Activated CD8-positive, alpha-beta memory T cell treated with anti-CD3 and anti-CD28 coated beads, Interleukin-2, amount 50 U/mL, for 24 hours (primary cell): Measurements from ENCODE around the gene MS4A1.
"Not testable (repeated sequence)": the region's sequence is repeated elsewhere in the genome, so short reads cannot be mapped to it uniquely, and the experiment has no call there.

Experiments used
- DNase-seq: peaks from one replicate; pipeline ENCODE4 v3.0.0-alpha.2; 2020; ENCODE audit errors: extremely low read depth

MS4A1 gene

DNA sequence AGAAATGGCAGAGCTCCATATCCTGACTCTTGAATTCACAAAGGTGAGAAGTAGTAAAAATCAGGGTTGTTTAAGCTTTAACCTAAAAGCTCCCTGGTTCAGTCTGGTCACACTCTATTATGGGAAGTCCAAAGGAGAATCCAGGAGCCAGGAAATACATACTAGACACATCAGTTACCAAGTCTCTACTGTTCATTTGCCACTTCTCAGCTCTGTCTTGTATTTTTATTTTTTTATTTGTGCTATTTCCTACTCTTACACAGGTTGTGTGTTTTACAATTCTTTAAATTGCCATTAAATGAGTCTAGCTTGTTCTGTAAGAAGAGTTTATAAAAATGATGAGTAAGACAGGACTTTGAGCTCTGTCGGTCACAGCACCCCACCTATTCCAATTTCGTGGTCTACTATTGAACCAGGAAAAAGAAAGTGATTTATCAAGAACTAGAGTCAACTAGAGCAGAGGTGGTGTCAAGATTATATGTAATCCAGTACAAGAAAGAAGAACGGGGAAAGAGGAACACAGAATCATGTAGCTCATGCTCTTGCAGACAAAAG, 46.7 kb downstream of the MS4A1 start:
- DNase-seq, result no peak

DNA sequence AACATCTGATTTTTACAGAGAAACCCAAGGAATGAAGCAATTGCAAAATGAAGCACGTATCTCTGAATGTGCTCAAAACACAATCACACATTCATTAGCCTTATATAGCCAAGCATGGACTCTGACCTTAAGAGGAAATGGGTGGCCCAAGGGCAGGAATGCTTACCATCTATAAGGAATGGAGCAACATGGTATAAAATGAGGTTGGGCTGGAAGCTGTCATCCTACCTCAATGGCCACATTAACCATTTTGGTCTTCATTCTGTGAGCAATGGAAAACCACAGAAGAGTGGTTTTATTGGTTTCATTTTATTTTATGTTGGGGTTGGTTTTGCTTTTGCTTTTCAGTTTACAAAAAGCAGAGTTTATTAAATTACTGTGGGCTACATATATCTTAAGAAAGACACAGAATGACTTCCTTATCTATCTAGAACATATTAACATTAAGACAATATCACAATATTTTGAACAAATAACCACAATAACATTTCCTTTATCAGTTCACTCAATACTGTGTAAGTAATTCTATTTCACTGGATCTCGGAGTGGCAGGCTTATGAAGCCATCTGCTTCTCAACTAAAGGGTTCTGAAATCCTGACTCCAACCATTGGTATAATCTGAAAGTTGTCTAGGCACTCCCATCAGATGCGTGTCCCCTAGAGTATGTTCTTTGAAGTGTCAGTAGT, 48.7 kb downstream of the MS4A1 start:
- no peak for DNase-seq

DNA sequence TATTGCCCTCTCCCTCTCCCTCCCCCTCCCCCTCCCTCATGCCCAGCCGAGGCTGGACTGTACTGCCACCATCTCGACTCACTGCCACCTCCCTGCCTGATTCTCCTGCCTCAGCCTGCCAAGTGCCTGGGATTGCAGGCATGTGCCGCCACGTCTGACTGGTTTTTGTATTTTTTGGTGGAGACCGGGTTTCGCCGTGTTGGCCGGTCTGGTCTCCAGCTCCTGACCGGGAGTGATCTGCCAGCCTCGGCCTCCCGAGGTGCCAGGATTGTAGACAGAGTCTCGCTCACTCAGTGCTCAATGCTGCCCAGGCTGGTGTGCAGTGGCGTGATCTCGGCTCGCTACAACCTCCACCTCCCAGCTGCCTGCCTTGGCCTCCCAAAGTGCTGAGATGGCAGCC, 54.0 kb downstream of the MS4A1 start:
- DNase-seq, result not testable (repeated sequence)

DNA sequence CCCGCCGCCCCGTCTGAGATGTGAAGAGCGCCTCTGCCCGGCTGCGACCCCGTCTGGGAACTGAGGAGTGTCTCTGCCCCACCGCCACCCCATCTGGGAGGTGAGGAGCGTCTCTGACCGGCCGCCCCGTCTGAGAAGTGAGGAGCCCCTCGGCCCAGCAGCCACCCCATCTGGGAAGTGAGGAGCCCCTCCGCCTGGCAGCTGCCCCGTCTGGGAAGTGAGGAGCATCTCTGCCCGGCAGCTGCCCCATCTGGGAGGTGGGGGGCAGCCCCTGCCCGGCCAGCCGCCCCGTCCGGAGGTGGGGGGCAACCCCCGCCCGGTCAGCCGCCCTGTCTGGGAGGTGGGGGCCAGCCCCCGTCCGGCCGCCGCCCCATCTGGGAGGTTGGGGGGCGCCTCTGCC, 54.6 kb downstream of the MS4A1 start:
- DNase-seq, result not testable (repeated sequence)

DNA sequence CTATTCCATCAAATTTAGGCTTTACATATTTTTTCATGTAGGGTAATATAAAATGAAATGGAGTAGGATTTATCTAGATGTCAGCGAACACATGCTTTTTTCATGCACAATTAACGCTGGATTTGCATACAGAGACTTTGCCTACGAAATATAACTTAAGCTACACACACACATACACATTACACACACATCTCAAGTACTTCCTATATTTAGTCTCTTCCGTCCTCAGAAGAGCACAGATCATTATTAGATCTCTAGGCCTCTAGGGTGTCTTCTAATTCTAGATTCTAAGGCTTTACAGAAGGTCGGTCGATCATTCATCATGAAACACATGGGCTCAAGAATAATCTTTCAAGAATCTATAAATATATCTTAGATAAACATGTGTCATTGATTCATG, 55.7 kb downstream of the MS4A1 start:
- DNase-seq, result no peak

DNA sequence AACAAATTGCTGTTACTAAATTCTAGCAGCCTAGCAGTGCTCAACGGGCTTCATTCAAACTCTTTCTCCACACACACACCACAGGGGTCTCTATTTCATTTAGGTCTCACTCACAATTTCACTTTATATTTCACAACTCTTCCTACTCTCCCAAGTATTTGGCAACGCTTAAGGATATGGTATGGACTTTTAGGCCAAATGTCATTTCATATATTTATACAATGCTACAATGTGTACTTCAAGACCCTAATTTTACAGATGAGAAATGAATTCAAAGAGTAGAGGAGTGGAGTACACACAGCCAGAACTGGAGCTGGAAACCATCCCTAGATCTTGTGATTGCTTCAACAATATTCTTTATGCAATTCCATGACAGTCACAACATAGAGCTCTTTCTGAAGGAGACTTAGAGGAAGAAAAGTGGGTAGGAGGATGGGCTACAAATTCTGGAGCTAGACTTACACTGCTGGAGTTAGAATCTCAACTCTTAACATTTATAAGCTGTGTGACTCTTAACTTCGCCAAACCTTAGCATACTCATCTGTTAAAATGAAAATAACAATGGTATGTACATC, 57.1 kb downstream of the MS4A1 start:
- DNase-seq, result no peak

DNA sequence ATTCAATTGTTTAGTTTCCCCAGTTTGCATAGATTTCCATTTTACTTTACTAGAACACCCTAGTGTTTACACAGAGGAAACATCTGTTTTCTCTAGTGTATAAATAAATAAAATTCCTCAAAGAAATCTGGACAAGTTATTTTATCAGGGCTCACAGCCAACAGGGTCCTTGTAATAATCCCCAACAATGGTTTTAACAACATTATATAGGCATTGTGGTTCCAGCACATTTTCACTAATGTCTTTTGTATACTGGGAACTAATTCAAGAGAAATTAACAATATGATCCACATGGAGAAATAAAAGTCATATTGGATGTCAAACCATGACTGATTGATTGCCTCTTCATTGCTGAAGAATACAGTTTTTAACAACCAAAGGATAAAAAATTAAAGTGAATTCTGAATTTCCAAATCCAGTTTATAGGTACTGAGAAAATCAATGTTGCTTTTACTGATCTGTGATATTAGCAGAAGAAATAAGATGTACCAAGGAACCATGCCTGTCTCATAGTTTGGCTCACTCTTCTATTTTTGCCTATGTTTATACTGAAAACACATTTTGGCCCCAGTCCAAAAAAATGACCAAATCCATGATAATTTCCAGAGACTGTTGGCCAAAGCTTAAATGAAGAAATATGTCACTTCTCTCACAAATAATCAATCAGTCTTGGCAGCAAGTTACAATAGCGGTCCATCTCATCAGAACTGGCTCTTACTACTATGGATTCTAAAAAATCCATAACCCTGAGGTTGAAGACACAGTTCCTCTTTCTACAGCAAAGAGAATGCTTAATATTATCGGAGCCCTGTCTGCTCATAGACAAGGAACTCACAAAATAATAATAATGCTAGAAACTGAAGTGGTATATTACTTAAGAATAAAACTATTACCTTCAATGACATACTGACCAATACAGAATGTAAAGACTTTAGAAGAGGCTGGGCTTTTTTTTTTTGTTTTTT, 58.1 kb downstream of the MS4A1 start:
- no peak for DNase-seq

DNA sequence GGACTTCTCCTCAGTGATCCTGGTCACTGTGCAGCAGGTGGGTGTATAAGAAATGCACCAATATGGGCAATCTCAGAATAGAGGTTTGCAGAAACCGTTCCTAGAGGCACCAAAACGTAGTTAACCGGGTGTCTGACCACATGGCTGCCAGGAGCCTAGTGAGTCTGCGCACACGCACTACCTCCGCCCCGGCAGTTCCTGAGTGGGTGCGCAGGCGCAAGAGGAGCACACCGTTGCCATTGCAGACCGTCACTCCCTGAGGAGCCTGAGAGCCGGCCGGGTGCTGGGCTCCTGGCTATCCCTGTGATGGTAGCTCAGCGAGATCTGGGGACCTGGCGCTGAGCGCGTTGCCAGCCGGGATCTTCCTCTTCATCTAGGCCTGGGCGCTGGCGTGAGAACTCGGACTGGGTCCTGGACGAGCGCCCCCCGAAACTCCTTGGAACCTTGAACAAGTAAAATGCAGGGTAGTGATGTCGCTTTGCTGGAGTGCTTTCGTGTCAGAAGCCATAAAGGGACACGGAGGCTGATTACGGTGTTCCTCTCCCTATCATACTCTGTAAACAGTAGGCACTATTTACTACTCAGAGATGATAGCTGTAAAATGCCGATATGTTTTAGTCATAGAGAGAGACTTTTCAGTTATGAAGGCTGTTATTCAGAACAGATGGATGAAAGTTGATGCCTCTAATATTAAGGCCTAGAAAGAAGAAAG, 59.7 kb downstream of the MS4A1 start, which contains the start of gene MS4A13:
MS4A13 (plus strand) TSS at position 249 of the 712 bp plus-strand sequence. CDS start 2,692 bp downstream, outside the sequence.
- DNase-seq, result no peak
